ENCODE measurements around the gene TRIM46. TPM values are rescaled to one million over a fixed set of nuclear protein-coding genes. Genes with fewer than 3 reads are reported as not detected.
A peak's percentile ranks its signal among the peaks of the same experiment; 100 is the strongest.

Gene TRIM46
- total and polyA plus RNA-seq, 2 of the 13 experiments (the other 11 are each of a cell fraction or from before 2014, with no cell fraction given) = 0.04 to 0.09 TPM

GRCh38 chr1:155193275-155193990, 19.8 kb downstream of the TRIM46 start (continued):
- peak; percentile 24; the same call in 1 of the 2 replicates for TF ChIP-seq ZNF687 (CRISPR knock-in tag; IDR thresholded peaks at IDR 0.05)
- no peak for TF ChIP-seq ZNF552 (CRISPR knock-in tag; IDR thresholded peaks at IDR 0.05; ENCODE audit: borderline replicate concordance)
- TF ChIP-seq ZSCAN9 (CRISPR knock-in tag; IDR thresholded peaks at IDR 0.05; ENCODE audit: borderline replicate concordance) = 0 out of 2 replicates have a peak, but pooled peaks have one; percentile 66
- peak; percentile 54; the same call in 1 of the 2 replicates for TF ChIP-seq PATZ1 (CRISPR knock-in tag; IDR thresholded peaks at IDR 0.05)
- TF ChIP-seq ZNF766 (CRISPR knock-in tag; IDR thresholded peaks at IDR 0.05; ENCODE audit: borderline replicate concordance) = no peak
- no peak for TF ChIP-seq SOX6 (IDR thresholded peaks at IDR 0.05)
- TF ChIP-seq SOX6 (CRISPR knock-in tag; IDR thresholded peaks at IDR 0.05) = 0 out of 2 replicates have a peak, but pooled peaks have one; percentile 19
- TF ChIP-seq ZNF558 (CRISPR knock-in tag; IDR thresholded peaks at IDR 0.05; ENCODE audit: borderline replicate concordance) = no peak
- peak; percentile 64; the same call in 1 of the 2 replicates for TF ChIP-seq ZNF350 (CRISPR knock-in tag; IDR thresholded peaks at IDR 0.05; ENCODE audit: borderline replicate concordance, low read depth)
- no peak for TF ChIP-seq SMAD3 (CRISPR knock-in tag; IDR thresholded peaks at IDR 0.05)
- no peak for TF ChIP-seq NR2F6 (IDR thresholded peaks at IDR 0.05)
- TF ChIP-seq NR2F6 (CRISPR knock-in tag; IDR thresholded peaks at IDR 0.05) = 0 out of 2 replicates have a peak, but pooled peaks have one; percentile 17
- TF ChIP-seq SKI (IDR thresholded peaks at IDR 0.05; ENCODE audit: partially characterized antibody) = peak; percentile 21
- TF ChIP-seq ERF (CRISPR knock-in tag; IDR thresholded peaks at IDR 0.05) = peak; percentile 46; the same call in 1 of the 2 replicates
- TF ChIP-seq HOMEZ (CRISPR knock-in tag; IDR thresholded peaks at IDR 0.05; ENCODE audit: low read depth) = no peak
- TF ChIP-seq ZNF12 (CRISPR knock-in tag; IDR thresholded peaks at IDR 0.05) = 0 out of 2 replicates have a peak, but pooled peaks have one; percentile 35
- no peak for TF ChIP-seq ZMAT5 (CRISPR knock-in tag; IDR thresholded peaks at IDR 0.05; ENCODE audit: borderline replicate concordance, low read depth)
- peak; percentile 75 for TF ChIP-seq GATAD2A (CRISPR knock-in tag; IDR thresholded peaks at IDR 0.05)
- TF ChIP-seq ZNF746 (CRISPR knock-in tag; IDR thresholded peaks at IDR 0.05) = no peak
- peak; percentile 91 for TF ChIP-seq UBTF (CRISPR knock-in tag; IDR thresholded peaks at IDR 0.05)
